ENCODE data around the gene NKD2. TPM values are rescaled to one million over a fixed set of nuclear protein-coding genes. Genes with fewer than 3 reads are reported as not detected.

NKD2 gene
- total RNA-seq, 1 donor from 2014 or later, result 0.26 TPM

DNA sequence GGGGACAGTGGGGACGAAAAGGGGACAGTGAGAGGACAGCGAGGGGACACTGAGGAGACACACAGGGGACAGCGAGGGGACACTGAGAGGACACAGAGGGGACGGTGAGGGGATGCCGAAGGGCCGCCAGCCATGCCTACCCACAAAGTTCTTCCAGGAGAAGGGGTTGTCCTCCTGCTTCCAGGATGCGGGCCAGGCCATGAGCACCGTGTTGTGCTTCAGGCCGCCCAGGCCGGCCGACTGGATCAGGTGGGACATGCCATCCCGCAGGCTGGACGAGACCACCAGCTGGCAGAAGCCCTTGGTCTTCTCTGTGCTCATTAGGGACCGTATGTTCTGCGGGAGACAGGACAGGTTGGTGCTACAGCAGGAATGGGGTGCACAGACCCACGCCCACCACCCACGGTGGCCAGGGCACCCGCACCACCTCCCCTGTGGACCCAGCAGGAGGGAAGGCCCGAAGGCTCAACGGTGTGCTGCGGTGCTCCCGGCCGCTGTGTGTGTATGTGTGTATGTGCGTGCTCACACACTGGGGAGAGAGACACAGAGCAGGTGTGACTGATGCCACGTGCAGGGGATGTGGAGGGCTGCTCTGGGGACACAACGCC lies 56.6 kb downstream of the NKD2 start:
- FAIRE-seq, result no peak
- no peak for DNase-seq (ENCODE audit: low read depth)
- no peaks in the 10 kb centered on the region for H3K36me3 ChIP-seq (ENCODE audit: control insufficient read depth, insufficient read depth, low read length)

DNA sequence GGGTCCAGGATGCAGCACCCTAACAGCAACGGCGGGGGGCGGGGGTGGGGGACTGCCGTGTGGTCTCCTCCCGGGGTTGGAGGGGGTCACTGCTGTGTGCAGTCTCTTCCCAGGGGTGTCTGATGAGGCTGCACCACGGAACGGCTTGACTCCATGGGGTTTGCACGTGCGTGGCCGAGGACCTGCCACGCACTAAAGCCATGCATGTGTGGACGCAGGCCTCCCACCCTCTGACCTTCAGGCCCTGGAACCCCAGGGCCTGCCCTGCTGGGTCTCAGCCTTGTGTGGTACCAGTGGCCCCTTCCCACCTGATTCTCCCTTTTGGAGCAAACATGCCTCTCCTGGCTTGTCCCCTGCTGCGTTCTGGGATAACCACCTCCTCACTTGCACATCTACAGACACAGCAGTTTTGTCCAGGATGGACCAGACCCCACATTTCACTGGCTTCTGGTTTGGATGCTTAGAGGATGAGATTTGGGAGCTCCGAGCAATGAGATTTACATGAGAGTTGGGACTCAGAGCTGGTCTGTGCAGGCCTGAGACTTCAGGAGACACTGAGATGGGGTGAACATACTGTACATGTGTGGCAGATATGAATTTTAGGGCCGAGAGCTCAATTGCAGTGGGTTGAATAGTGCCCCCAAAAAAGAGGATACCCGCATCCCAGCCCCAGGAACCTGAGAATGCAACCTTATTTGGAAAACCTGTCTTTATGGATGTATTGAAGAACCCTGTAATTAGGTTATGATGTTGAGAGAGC lies 57.5 kb downstream of the NKD2 start:
- Histone ChIP-seq H3K27me3 (ENCODE audit: control insufficient read depth, insufficient read depth, low read length) (no peaks in the 10 kb centered on the region), H3K4me3 (ENCODE audit: low read depth, low read length) (no peak overlapping the region), H3K36me3 (ENCODE audit: control insufficient read depth, insufficient read depth, low read length) (no peaks in the 10 kb centered on the region)
- TF ChIP-seq, protein P1, sequence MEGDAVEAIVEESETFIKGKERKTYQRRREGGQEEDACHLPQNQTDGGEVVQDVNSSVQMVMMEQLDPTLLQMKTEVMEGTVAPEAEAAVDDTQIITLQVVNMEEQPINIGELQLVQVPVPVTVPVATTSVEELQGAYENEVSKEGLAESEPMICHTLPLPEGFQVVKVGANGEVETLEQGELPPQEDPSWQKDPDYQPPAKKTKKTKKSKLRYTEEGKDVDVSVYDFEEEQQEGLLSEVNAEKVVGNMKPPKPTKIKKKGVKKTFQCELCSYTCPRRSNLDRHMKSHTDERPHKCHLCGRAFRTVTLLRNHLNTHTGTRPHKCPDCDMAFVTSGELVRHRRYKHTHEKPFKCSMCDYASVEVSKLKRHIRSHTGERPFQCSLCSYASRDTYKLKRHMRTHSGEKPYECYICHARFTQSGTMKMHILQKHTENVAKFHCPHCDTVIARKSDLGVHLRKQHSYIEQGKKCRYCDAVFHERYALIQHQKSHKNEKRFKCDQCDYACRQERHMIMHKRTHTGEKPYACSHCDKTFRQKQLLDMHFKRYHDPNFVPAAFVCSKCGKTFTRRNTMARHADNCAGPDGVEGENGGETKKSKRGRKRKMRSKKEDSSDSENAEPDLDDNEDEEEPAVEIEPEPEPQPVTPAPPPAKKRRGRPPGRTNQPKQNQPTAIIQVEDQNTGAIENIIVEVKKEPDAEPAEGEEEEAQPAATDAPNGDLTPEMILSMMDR (IDR thresholded peaks at IDR 0.05; ENCODE audit: insufficient read depth, low read length, severe bottlenecking), result no peak
- FAIRE-seq (no peak), DNase-seq (ENCODE audit: low read depth) (no peak)

More for the DNA sequence above, 56.6 kb downstream of the NKD2 start:
- no peak overlapping the region for H3K4me3 ChIP-seq (ENCODE audit: low read depth, low read length)
- TF ChIP-seq, protein P1 (IDR thresholded peaks at IDR 0.05; ENCODE audit: insufficient read depth, low read length, severe bottlenecking), result no peak
- no peaks in the 10 kb centered on the region for H3K27me3 ChIP-seq (ENCODE audit: control insufficient read depth, insufficient read depth, low read length)

DNA sequence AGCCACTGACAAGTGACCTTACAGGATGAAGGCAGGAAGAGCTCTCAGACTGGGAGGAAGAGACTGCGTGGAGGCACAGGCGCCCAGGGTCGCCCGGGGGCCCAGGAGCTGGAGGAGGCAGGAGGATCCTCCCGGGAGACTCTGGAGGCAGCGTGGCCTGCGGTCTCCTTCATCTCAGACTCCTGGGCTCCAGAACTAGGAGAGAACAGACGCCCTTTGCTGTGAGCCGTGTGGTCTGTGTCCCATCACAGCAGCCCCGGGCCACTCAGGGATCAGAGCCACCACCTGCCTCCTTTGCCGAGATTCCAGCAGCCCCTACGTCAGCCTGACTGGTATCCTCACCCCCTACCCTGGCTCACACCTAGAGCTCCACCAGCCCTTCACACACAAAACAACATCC lies 58.1 kb downstream of the NKD2 start:
- Histone ChIP-seq H3K4me3 (ENCODE audit: low read depth, low read length) (no peak overlapping the region), H3K27me3 (ENCODE audit: control insufficient read depth, insufficient read depth, low read length) (no peaks in the 10 kb centered on the region), H3K36me3 (ENCODE audit: control insufficient read depth, insufficient read depth, low read length) (no peaks in the 10 kb centered on the region)
- DNase-seq (ENCODE audit: low read depth), result no peak
- no peak for FAIRE-seq
- TF ChIP-seq, protein P1 (IDR thresholded peaks at IDR 0.05; ENCODE audit: insufficient read depth, low read length, severe bottlenecking), result no peak

DNA sequence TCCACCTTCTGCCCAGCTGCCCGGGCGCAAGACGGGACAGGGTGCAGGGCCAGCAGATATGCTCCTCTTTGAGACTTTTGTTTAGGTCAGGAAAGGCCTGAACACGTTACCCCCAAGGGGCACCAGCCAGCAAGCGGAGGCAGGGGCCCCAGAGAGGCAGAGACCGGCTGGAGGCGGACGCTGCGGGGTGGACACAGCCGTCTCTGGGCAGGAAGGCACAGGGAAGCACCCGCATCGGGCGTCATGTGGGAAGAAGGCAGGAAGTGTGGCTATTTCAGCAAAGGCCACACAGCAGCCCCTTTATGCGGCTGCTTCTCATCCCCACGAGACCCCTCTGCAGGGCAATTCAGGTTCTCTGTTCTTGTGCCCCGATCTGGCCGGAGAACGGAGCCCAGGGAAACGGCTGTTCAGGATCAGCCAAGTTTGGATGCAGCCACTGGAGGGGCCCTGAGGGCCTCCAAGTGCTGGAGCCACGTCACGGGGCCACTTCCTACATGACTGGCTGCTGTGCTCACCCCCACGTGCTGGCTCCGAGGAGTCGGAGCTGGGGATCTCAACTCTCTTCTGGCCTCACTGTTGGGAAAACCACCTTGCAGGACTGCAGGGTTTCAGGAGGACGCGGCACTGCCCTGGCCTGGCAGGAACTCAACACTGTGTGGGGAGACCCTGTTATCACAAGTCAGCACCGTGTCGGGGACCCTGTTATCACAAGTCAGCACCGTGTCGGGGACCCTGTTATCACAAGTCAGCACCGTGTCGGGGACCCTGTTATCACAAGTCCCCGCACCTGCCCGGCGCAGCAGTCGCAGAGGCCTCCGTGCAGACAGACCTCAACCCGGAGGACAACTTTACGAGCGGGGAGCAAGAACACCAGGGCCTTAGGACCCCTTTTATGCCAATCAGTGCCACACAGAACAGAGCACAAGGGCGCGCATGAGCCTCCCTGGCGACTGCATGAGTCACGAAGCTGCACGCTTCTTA lies 58.8 kb downstream of the NKD2 start:
- no peak for FAIRE-seq
- TF ChIP-seq, protein P1 (IDR thresholded peaks at IDR 0.05; ENCODE audit: insufficient read depth, low read length, severe bottlenecking), result no peak
- Histone ChIP-seq H3K36me3 (ENCODE audit: control insufficient read depth, insufficient read depth, low read length) (no peaks in the 10 kb centered on the region), H3K27me3 (ENCODE audit: control insufficient read depth, insufficient read depth, low read length) (no peaks in the 10 kb centered on the region), H3K4me3 (ENCODE audit: low read depth, low read length) (no peak overlapping the region)
- DNase-seq (ENCODE audit: low read depth), result no peak

DNA sequence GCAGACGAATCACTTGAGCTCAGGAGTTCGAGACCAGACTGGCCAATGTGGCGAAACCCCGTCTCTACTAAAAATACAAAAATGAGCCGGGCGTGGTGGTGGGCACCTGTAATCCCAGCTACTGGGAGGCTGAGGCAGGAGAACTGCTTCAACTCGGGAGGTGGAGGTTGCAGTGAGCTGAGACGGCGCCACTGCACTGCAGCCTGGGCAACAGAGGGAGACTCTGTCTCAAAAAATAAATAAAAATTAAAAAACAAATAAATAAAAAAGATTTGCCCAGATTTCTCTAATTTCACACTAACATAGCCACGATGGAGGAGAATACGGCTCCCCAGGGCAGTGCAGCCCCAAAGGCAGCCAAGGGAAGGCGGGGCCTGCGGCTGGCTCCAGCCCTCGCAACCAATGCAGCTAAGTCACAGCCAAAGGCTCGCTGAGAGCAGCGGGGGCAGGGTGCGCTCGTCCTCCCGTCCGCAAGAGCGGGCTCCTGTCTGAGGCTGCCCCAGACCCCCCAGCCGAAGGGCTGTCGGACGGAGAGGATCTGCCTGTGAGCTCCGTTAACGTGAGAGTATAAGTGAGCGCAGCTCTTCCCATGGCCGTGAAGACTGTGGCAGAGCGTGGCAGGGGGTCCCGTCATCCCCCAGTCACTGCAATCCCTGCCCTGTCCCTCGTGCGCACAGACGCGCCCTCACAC lies 59.7 kb downstream of the NKD2 start:
- FAIRE-seq, result no peak
- Histone ChIP-seq H3K27me3 (ENCODE audit: control insufficient read depth, insufficient read depth, low read length) (no peaks in the 10 kb centered on the region), H3K4me3 (ENCODE audit: low read depth, low read length) (no peak overlapping the region), H3K36me3 (ENCODE audit: control insufficient read depth, insufficient read depth, low read length) (no peaks in the 10 kb centered on the region)
- TF ChIP-seq, protein P1 (IDR thresholded peaks at IDR 0.05; ENCODE audit: insufficient read depth, low read length, severe bottlenecking), result no peak
- no peak for DNase-seq (ENCODE audit: low read depth)
